HG03025 (cell line): Measurements from ENCODE around the gene ZDHHC8.

ENCODE experiments used
- ATAC-seq: cut with Tn5 transposase; IDR thresholded peaks from one replicate; pipeline ENCODE4 v1.9.1; 2021; ENCODE audit warnings: mild to moderate bottlenecking, moderate library complexity; ENCODE audit not compliant: unreplicated experiment, low FRiP score

ZDHHC8 gene

GRCh38 chr22:20176421-20177085 lies 44.9 kb downstream of the ZDHHC8 start:
- ATAC-seq = no peak

DNA sequence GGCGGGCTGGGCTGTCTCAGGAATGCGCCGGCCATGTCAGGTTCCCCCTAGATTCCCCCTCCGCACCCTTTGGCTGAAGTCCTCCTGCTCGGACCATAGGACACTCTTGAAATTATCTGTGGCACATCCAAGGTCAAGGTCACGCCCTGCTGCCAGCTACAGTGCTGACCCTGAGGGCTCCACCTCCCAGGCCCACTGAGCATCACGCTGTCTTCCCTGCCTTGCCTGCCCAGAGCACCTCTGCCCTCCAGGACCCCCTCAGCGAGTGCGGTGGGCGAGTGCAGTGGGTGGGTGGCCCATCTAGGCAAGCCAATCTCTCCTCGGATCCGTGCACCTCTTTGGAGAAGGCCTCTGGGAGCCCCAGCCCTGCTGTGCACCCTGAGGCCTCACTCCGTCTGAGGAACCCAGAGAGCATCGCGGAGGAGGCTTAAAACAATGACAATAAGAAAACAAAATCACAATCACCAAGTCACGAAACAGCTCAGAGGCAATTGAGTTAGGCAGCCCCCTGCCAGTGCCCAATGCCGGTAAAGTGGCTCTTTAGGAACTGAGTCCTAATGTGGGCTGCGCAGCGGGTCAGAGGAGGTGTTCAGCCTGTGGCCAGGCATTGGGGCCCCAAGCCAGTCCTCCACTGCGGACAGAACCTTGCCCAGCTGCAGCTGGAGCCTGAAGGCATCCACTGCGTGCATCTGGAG lies 45.8 kb downstream of the ZDHHC8 start:
- ATAC-seq = no peak

GRCh38 chr22:20178075-20178914 lies 46.7 kb downstream of the ZDHHC8 start:
- ATAC-seq = no peak

DNA sequence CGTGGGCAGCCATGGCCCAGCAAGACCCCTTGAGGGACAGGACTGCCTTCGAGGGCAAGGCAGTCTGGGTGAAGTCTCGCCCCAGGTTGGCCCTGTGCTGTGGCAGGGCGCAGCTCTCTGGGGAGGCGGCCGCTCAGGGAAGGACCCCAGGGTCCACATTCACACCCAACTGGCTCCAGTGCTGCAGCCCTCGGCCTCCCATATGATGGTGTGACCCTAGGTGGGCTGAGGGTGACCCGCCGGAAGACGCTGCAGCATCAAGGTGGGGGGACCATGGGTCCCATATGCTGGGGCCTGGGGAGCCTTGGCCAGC lies 47.3 kb downstream of the ZDHHC8 start:
- ATAC-seq = no peak

DNA sequence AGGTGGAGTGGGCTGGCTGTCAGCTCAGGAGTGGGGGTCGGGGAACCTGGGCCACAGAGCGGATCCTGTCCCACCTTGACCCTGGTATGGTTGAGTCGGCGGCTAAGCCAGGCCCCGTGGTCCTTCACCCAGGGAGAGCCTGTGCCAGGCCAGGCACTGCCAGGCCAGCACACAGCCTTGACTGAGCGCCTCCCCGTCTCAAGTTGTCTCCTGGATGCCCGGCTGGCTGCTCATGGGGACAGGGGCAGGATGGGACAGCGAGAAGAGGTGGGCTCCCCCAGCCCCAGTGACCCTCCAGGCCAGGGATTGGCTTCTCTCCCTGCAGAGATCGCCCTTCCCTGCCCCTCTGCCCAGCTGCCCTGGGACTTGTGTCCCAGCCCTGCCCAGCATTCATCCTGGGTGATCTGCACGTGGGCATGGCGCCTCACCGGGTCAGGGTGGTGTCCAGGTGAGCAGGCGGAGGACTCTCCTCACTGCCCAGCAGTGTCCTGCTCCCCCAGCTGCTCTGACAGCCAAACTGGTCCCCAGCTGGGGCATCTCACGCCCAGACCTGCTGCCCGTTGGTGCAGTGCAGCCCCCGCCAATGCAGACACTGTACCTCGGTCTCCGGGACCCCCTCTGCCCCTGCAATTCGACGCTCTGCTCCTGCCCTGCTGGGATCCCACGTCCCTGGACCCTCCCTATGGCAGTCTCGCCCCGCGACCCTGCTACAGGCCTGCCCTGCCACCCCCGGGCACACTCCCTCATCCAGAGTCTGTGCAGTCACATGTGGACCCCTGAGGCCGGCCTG lies 48.0 kb downstream of the ZDHHC8 start:
- ATAC-seq = no peak

- no peak for ATAC-seq
Measured at GRCh38 chr22:20180245-20180630, 48.6 kb downstream of the ZDHHC8 start.

GRCh38 chr22:20180640-20181039 lies 49.0 kb downstream of the ZDHHC8 start:
- ATAC-seq = no peak

DNA sequence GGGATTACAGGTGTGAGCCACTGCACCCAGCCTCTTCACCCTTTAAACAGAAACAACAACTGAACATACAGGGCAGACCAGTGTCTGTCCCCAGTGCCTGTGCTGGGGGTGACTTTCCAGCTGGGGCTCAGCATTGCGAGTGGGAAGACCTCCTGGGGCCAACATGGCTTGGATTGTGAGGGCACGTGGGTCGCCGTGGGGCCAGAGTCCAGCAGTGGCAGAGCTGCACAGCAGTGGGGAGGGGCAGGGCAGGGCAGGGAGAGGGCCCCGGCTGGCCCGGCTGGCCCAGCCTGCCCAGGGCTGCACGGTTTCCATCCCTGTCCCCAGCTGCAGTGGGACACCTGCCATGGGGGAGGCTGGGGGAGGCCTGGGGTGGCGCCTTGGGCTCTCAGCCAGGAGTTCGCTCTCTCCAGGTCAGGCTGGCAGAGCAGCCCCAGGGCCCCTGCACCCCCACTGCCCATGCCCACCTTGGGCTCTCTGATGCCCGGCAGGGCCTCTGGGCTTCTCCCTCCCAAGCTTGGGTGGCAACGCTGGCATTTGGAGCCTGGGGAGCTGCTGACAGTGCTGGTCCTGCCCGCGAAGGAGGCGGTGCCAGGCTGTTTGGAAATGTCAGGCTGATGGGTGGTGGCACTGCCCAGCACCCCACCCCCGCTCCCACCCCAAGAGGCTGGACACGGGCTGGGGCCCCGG lies 49.7 kb downstream of the ZDHHC8 start:
- no peak for ATAC-seq

DNA sequence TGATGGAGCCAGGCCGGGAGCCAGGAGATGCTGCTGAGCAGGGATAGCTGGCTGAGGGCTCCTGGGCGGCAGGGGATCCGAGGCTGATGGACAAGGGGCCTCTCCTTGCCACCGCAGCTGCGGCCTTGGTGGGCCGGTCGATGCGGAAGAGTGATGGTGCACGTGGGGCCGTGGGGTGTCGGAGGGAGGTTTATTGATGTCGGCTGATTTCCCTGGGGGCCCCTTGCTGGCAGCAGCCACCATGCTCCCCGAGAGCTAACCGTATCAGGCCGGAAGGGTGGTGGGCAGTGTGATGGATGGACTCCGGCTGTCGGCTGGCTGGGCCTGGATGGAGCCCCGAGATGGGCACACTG lies 50.3 kb downstream of the ZDHHC8 start:
- ATAC-seq = no peak

- ATAC-seq = no peak
Measured at GRCh38 chr22:20182365-20182764, 50.8 kb downstream of the ZDHHC8 start.

DNA sequence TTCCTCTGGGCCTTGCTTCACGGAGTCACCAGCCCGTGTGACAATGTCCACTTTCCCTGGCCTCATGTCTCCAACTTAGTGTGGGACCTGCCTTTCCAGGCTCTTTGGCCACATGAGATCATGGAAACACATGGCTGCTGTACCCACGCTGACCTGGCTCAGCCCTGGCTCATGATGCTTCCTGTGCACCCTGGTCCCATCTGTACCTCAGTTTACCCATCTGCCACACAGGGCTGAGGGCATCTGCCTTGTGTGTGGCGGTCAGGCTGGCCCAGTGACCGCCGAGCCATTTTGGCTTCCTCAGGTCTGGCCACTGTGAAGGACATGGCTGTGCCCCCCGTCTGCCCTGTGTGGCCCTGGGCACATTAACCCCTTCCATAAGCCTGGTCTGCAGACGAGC lies 51.5 kb downstream of the ZDHHC8 start:
- ATAC-seq = no peak

DNA sequence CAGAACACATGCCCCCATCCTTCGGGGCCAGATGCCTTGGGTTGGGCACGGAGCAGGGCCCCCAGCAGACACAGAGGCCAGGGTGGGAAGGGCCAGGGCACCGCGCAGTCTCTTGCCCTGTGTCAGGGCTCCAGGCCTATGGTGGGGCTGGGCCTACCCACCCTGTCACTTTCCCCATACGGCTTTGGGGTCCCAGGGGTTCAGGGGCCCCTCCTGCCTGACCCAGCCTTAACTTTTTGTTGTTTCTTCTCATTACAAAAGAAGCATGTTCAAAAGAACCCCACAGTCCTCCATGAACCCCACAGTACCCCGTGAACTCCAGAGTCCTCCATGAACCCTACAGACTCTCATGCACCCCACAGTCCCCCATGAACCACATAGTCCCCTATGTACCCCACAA lies 52.2 kb downstream of the ZDHHC8 start:
- ATAC-seq = no peak

GRCh38 chr22:20184501-20185165 lies 53.0 kb downstream of the ZDHHC8 start:
- ATAC-seq = no peak

DNA sequence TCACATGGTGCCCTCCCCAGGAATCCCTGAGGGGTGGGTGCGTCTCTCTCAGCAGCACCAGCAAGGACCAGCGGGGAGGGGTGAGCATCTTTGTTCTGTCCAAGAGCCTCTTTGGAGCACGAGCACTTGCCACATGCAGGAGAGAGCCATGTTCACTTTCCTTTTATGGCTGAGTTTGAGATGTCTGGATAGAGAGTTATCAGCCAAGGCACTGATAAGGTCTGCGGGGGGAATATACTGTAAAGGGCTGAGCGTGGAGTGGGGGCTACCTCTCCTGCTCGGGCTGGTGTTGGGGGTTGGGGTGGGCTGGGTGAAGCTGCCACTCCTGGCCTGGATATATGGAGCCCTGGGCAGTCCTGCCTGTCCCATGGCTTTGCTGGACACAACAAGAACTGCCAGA lies 54.1 kb downstream of the ZDHHC8 start:
- no peak for ATAC-seq

GRCh38 chr22:20186183-20186870 lies 54.7 kb downstream of the ZDHHC8 start:
- ATAC-seq = no peak

- no peak for ATAC-seq
Measured at GRCh38 chr22:20186871-20187546, 55.4 kb downstream of the ZDHHC8 start.

DNA sequence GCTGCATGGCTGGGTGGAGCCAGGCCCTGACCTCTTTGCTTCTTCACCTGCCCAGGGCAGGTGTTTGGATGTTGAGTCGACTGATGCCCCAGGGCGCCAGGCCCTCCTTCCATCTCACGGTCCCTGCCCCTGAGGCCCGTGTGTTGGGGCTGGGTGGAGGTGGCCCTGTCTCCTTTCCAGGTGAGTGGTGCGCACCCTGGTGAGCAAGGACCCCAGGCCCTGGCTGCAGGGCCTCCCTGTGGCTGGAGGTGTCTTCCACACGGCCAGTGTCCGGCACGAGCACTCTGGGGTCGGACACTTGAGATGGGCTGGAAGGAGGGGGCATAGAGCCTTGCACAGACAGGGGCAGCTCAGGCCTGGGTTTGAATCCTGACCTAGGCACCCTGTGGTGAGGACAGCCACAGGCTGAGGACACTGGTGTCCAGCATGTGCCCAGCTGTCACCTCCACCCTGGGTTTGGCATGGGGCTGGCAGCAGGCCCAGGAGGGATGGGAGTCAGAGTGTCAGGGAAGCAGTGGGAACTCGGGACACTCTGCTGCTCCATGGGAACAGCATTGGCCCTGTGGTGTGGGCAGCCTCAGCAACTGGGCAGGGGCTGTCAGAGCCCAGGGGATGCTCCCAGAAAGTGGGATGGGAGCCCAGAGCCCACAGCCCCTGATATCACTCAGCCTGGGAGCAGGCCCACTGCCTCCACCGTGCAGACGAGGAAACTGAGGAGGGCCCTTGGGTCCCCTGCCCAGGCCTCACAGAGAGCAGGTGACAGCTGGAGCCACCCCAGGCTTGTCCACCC lies 56.4 kb downstream of the ZDHHC8 start:
- ATAC-seq = no peak

DNA sequence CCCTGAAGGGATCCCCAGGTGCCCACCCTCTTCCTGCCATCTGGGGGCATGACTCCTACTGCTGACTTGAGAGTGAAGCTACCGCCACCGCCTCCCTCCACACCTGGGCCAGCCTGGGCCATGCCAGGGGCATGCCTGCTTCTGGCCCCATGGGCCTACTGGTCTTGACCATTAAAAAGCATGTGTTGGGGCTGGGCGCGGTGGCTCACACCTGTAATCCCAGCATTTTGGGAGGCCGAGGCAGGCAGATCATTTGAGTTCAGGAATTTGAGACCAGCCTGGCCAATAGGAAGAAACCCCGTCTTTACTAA lies 56.9 kb downstream of the ZDHHC8 start:
- ATAC-seq = no peak
